NCI-H128 (cell line): Measurements from ENCODE around the gene PRKACA.
"Not testable (repeated sequence)": the region's sequence is repeated elsewhere in the genome, so short reads cannot be mapped to it uniquely, and the experiment has no call there.

Experiments used
- DNase-seq: peaks from one replicate; lab custom pipeline; 2025; ENCODE audit not compliant: unreplicated experiment; lab: John Stamatoyannopoulos, UW

The PRKACA gene

GRCh38 chr19:14148751-14149410, 31.3 kb upstream of the PRKACA start:
- no peak for DNase-seq

DNA sequence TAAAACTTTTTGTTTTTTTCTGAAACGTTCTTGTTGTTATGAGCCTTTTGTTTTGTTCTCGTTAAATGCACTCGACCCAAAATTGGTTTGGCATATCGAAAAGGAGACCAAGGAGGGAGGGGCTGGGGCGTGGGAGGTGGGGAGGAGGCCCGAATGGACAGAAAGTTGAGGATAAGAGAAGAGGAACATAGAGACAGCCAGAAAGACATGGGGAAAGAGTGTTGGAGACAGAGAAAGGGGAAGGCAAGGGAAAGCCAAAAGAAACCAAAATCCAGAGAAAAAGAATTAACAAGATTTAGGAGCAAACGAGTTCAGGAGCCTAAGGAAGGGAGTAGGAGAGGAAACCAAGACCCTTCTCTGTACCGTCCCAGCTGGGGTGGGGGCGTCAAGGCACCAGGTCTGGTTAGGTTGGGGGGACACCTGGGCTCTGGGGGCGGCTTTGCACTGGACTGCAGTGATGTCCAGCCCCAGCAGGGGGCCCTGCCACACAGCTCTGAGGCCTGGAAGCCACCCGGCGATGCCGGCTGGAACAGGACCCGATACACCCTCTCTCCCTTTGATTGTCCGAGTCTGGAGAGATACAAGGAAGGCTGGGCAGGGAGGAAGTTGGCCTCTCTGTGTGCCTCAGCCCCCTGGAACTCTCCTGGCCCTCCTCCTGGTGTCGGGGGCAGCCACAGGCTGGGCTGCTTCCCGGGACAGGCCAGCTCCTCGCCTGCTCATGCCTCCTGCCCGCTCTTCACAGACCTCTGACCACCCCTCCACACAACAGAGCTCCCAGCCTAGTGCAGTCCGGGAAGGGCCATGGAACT, 30.4 kb upstream of the PRKACA start:
- DNase-seq: no peak

DNA sequence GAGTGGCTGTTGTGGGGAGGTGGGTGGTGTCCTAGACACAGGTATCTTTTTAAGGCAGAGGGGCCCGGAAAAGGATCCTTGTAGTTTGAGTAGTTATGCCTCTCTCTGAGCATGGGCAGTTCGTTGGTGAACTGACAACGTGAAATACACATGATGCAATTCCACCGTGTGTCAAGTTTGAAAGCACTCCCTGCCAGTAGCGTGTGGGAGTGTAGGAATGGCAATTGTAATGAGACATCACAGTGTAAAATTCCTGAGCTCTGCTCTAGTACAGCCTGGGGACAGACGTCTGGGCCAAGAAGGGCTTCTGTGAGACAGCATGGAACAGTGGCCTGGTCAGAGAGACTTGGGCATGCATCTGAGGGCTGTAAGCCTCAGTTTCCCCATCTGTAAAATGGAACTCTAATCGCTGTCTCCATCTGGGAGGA, 29.2 kb upstream of the PRKACA start:
- no peak for DNase-seq

- DNase-seq: not testable (repeated sequence)
These were observed 28.6 kb upstream of the PRKACA start for GRCh38 chr19:14146169-14146568.

- no peak for DNase-seq
These were observed 27.8 kb upstream of the PRKACA start for GRCh38 chr19:14145381-14145780.

DNA sequence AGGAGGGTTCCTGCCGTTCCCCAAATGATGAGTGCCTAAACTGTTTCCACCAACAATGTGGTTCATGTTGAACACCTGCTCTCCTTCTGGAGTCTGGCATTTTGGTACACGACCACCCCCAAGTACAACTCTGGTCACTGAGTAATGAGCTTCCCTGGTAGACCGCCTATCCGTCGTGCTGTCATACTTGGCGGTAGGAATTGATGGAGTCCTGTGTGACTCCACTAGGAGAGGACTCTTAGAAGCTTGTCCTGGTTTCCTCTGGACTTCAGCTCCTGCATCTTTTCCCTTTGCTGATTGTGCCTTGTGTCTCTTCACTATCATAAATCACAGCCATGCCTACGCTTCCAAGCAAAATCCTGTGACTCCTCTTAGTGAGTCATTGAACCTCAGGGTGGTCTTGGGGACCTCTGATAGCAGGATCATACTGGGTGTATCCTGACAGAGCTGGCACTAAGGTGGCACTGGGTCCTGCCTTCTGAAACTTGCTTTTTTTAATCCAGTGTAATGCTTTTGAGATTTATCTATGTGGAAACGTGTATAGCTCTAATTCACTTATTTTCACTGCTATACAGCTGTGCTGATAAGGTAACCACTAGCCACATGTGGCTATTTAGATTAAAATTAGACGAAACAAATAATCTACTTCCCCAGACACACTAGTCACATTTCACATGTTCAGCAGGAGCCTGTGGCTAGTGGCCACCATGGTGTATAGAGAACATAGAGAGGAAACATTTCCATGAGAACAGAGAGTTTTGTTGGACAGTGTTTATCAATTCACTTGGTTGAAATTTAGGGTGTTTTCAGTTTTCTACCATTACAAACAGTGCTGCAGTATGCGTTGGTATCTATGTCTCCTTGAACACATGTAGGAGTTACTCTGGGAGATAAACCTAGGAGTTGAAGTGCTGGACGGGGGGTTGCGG, 25.0 kb upstream of the PRKACA start:
- DNase-seq: no peak

GRCh38 chr19:14141041-14141440, 23.5 kb upstream of the PRKACA start:
- DNase-seq: no peak

GRCh38 chr19:14139944-14140343, 22.4 kb upstream of the PRKACA start:
- no peak for DNase-seq

DNA sequence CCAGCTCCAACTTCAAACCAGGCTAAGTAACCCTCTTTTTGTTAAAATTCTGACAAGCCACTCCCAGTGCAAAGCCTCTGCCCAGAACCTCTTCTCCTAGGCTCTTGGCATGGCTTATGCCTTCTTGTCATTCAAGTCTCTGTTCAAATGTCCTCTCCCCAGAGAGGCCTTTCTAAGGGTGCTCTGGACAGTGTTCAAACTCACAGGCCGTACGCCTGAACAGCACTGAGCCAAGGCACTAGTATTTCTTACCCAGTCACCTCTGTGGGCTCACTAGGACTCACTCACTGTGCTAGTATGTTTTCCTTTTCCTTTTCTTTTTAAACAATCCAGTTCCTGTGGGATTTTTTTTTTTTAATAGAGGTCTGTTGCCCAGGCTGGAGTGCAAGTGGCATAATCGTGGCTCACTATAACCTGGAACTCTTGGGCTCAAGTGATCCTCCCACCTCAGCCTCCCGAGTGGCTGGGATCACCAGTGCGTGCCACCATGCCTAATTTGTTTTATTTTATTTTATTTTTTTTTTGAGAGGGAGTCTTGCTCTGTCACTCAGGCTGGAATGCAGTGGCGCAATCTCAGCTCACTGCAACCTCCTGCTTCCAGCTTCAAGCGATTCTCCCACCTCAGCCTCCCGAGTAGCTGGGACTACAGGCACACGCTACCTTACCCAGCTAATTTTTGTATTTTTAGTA, 21.2 kb upstream of the PRKACA start:
- no peak for DNase-seq

- peak; percentile 99 for DNase-seq
These were observed 19.1 kb upstream of the PRKACA start, which contains the start of gene ASF1B for GRCh38 chr19:14136509-14137281. Gene ASF1B, minus strand, starts transcription at chr19:14136589. Its CDS starts 133 bp downstream, at chr19:14136456.

DNA sequence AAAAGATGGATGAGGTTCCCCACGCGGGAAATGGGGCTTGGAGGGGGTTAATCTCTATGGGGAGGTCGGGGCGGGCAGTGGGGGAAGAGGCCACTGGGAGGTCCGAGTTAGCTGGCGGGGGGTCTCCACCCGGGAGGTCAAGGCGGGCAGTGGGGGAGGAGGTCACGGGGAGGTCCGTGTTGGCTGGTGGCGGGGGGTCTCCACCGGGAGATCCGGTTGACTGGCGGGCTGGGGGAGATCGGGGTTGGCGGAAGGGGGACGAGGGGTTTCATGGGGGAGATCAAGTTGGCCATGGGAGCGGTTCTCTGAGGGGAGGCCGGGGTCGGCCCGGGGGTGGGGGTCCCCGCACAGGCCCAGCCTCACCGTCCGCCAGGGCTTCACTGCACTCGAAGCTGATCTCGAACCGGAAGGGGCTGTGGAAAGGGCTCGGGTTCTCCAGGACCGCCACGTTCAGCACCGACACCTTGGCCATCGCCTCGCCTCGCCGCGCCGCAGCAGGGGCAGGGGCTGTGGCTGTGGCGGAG, 18.5 kb upstream of the PRKACA start:
- no peak for DNase-seq

DNA sequence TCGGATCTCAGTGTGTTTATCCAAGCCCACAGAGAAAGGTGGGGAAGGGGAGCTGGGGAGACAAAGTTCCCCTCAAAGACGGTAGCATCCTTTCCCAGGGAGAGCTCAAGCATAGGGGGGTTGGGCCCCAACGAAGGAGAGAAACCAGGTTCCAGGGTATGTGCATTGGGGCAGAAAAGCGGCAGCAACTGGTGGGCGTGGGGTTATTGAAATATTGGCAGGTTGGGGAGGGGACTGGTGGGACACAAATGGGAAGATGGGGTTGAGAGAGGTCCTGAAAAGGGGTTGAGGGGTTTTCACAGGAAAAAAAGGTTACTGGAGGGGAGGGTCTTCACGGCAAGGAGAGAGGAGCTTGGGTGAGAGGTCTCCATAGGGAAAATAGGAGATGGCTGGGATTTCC, 17.8 kb upstream of the PRKACA start:
- no peak for DNase-seq

DNA sequence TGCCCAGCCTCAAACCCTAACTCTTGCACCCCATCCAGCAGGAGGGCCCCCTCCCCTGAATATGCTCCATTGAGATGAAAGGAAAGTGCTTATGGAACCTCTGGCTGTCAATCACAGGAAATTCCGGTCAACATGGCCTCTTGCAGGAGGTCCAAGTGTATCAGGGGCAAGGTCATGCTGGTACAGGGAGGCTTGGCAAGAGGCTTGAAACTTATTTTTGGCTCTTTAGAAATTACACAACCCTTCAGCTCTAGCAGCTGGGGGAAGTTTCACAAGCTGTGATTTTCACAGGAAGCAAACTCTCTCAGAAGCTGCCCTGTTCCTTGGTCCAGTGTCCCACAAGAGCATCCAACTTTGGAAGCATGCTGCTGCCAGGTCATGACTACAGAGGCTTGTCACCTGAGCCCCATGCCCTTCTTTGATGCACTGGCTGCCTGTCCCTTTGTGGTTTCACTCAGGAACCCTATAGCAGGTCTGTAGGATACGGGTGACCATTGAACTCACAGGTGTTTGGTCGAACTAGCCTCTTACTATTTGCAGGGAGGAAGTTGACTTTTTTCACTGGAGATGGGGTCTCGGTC, 10.5 kb upstream of the PRKACA start:
- DNase-seq: no peak

- DNase-seq: no peak
These were observed 9.6 kb upstream of the PRKACA start for GRCh38 chr19:14127176-14127575.

DNA sequence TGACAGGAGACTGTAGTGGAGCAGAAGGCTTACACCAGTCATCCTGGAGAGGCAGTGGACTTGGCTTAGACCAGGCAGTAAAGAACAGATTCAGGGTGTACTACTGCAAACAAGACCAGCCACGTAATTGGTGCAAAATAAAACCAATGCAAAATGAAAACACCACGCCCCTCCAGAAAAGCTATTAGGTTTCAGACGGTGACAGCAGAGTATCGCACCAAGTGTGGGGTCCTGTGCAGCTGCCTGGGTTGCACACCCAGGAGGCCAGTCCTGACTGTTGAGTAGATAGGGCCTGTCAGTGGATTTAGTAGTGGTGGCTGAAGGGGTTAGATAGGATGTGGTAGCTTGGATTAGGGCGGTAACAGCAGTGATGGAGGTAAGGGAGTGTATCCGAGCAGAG, 5.4 kb upstream of the PRKACA start:
- no peak for DNase-seq

- DNase-seq: no peak
These were observed 2.9 kb upstream of the PRKACA start for GRCh38 chr19:14120497-14120780.

DNA sequence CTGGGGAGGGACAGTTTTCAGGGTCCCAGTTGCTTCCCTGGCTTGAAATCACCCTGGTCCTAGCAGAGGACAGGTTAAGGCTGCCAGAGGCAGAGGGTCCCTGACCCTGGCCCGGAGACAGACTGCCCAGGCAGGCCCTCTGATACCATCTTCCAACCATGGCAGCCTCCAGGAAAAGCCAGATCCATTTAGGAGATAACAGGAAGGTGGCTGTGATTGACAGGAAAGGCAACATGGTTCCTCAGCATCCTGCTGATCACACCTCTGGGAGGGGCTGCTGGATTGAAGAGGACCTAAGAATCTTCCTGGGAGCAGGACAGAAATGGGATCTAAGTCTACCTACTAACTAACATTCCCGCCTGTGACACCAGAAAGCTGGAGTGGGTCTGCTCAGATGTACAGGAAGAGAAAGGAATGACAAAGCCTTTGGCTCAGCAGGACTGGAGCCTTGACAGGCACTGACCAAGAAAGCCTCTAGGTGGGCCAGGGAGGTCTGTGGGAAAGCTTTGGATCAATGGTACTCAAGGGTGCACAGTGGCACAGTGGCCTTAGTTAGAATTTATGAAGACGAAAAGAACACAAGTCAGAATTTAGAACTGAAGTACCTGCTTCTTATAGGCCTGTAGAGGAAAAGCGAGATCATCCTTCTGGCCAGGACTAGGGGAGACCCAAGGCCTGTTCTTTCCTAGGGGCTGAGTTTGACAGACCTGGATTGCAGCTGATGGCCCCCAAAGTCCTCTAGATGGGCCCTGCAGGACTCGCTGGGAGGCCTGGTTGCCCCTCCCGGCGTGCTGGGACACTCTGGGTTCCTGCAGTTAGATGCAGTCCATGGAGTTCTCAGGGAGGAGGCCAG, 2.3 kb upstream of the PRKACA start:
- DNase-seq: no peak

GRCh38 chr19:14119146-14119545, 1.6 kb upstream of the PRKACA start:
- no peak for DNase-seq
